HUES64 (cell line): ENCODE data around the gene BRSK2.

Experiments
- H3K27ac ChIP-seq: 2 replicates; pipeline ENCODE4 v1.7.0; 2013; ENCODE audit warnings: low read depth, low read length, inconsistent platforms
- H3K27me3 ChIP-seq: 2 replicates; pipeline ENCODE4 v1.6.1; 2013; ENCODE audit warnings: mild to moderate bottlenecking, low read length; ENCODE audit not compliant: insufficient read depth
- H3K36me3 ChIP-seq: 2 replicates; pipeline ENCODE4 v1.6.1; 2013; ENCODE audit warnings: mild to moderate bottlenecking, low read length; ENCODE audit not compliant: insufficient read depth
- H3K4me1 ChIP-seq: 2 replicates; pipeline ENCODE4 v1.6.1; 2013; ENCODE audit warnings: mild to moderate bottlenecking, low read length, moderate library complexity; ENCODE audit not compliant: insufficient read depth
- H3K4me3 ChIP-seq: 2 replicates; pipeline ENCODE4 v1.5.1; 2013; ENCODE audit warnings: mild to moderate bottlenecking, low read length, moderate library complexity
- H3K9ac ChIP-seq: 2 replicates; pipeline ENCODE4 v1.6.1; 2013; ENCODE audit warnings: mild to moderate bottlenecking, low read depth, low read length
- H3K9me3 ChIP-seq: 2 replicates; pipeline ENCODE4 v1.6.1; 2013; ENCODE audit warnings: low read depth, low read length; ENCODE audit not compliant: insufficient read depth
- WGBS: fragments of 150-250, 120-280 bp; methylation state at CpG from one replicate; pipeline ENCODE4 v1.1.7; 2013; ENCODE audit warnings: missing lambda C conversion rate; 5-methylcytosine and 5-hydroxymethylcytosine counted together

The BRSK2 gene

DNA sequence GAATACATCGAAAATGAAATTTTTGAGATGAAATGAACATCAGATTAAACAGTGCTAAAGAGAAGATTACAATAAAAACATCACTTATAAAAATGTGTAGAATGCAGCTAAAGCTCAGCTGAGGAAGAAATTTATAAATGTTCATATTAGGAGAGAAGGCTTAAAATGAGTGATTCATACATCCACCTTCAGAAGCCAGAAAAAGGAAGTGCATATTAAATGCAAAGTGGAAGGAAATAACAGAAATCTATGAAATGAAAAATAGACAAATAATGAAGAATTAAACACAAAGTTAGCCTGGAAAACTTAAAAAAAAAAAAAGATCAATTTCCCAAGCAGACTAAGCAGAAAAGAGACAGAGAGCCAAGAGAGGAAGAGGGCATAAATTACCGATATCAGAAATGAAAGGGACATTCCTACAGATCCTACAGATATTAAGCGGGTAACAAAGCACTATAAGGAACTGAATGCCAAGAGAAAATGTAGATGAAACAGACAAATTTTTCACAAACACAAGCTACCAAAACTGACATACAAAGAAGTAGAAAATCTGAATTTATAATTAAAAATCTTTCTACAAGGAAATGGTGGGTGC is 104.0 kb downstream of the BRSK2 start:
- Histone ChIP-seq H3K4me1 (peaks cover 7% of the 10 kb centered on the region; the same call in 1 of the 2 replicates), H3K36me3 (no peaks in the 10 kb centered on the region), H3K4me3 (no peak overlapping the region), H3K9ac (no peak overlapping the region), H3K27me3 (no peaks in the 10 kb centered on the region), H3K9me3 (0 out of 2 replicates have a peak, but pooled peaks cover 6% of the 10 kb centered on the region), H3K27ac (no peak overlapping the region)
- WGBS = 0% methylated on average over 1 of the region's 3 CpGs

DNA sequence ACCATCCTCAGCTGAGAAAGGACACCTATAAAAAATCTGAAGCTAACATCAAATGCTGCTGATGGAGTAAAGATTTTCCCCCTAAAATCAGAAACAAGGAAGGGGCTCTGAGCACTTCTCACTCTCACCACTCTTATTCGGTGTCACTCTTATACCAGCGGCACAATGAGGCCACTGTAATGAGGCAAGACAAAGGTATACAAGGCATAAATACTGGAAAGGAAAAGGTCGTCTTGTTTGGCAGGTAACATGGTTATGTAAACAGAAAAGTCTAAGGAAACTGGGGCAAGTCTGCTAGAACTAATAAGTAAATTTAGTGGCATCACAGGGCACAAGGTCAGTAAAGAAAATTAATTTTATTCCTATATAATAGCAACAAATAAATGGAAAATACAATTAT is 104.9 kb downstream of the BRSK2 start:
- H3K9me3 ChIP-seq = 0 out of 2 replicates have a peak, but pooled peaks cover 6% of the 10 kb centered on the region
- H3K27ac ChIP-seq = no peak overlapping the region
- H3K4me3 ChIP-seq = no peak overlapping the region
- H3K4me1 ChIP-seq = peaks cover 7% of the 10 kb centered on the region; the same call in 1 of the 2 replicates
- no peaks in the 10 kb centered on the region for H3K27me3 ChIP-seq
- WGBS = 80% methylated on average over 3 of the region's 3 CpGs
- H3K36me3 ChIP-seq = no peaks in the 10 kb centered on the region
- H3K9ac ChIP-seq = no peak overlapping the region

DNA sequence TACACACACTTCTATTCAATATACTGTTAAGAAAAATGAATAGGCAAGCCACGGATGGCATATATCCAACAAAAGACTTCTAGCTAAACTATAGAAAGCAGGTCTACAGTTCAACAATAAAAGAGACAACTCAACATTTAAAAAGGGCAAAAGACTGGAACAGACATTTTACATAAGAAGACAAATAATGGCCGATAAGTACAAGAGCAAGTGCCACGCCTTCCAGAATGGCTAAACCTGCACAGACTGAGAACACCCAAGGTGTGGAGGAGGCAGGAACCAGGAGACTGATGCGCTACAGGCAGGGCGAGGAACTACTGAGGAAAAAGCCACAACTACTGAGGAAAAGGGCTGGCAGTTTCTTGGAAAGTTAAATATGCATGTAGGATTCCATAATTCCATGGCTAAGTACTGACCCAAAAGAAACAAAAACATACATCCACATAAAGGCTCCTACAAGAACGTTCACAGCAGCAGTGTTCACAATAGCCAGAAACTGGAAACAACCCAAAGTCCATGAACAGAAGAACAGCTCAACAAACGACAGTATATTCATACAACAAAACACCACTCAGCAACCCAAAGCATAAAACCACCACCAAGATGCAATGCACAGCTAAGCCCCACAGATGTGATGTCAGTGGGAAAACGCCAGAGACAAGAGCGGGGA is 106.5 kb downstream of the BRSK2 start:
- 0 out of 2 replicates have a peak, but pooled peaks cover 6% of the 10 kb centered on the region for H3K9me3 ChIP-seq
- WGBS = 84% methylated on average over 9 of the region's 9 CpGs

GRCh38 chr11:1496761-1497095 is 107.0 kb downstream of the BRSK2 start:
- H3K9me3 ChIP-seq = 0 out of 2 replicates have a peak, but pooled peaks cover 6% of the 10 kb centered on the region
- no peak overlapping the region for H3K27ac ChIP-seq
- no peak overlapping the region for H3K4me3 ChIP-seq
- H3K4me1 ChIP-seq = peaks cover 7% of the 10 kb centered on the region; the same call in 1 of the 2 replicates
- 96% methylated on average over 2 of the region's 3 CpGs for WGBS
- no peaks in the 10 kb centered on the region for H3K27me3 ChIP-seq
- no peak overlapping the region for H3K9ac ChIP-seq
- H3K36me3 ChIP-seq = no peaks in the 10 kb centered on the region

More for the DNA sequence above, 106.5 kb downstream of the BRSK2 start:
- peaks cover 7% of the 10 kb centered on the region; the same call in 1 of the 2 replicates for H3K4me1 ChIP-seq
- no peak overlapping the region for H3K9ac ChIP-seq
- no peak overlapping the region for H3K27ac ChIP-seq
- no peaks in the 10 kb centered on the region for H3K27me3 ChIP-seq
- no peak overlapping the region for H3K4me3 ChIP-seq
- no peaks in the 10 kb centered on the region for H3K36me3 ChIP-seq

GRCh38 chr11:1497600-1497999 is 107.9 kb downstream of the BRSK2 start:
- Histone ChIP-seq H3K4me3 (no peak overlapping the region), H3K27ac (no peak overlapping the region), H3K36me3 (no peaks in the 10 kb centered on the region), H3K9me3 (0 out of 2 replicates have a peak, but pooled peaks cover 6% of the 10 kb centered on the region), H3K27me3 (no peaks in the 10 kb centered on the region), H3K9ac (no peak overlapping the region), H3K4me1 (peaks cover 7% of the 10 kb centered on the region; the same call in 1 of the 2 replicates)
- 94% methylated on average over 4 of the region's 5 CpGs for WGBS

DNA sequence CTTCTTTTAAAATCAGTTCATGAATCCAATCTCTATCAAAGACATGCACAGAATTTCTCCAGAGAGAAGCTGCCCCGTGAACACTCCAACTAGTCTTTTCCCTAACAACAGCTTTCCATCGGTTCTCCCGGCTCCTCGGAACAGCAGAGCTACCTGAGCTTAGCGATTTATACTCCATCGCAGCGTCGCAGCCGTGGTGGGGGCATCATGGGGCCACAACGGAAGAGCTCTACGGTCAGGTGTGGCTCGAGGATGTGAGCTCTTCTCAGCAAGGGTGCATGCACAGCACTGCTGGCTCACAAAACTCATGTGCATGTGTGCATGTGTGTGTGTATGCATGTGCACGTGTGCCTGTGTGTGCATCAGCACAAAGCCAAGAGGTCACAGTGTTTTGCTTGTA is 108.5 kb downstream of the BRSK2 start:
- Histone ChIP-seq H3K27me3 (no peaks in the 10 kb centered on the region), H3K27ac (no peak overlapping the region), H3K36me3 (no peaks in the 10 kb centered on the region), H3K9me3 (0 out of 2 replicates have a peak, but pooled peaks cover 6% of the 10 kb centered on the region), H3K4me1 (peaks cover 7% of the 10 kb centered on the region; the same call in 1 of the 2 replicates), H3K4me3 (no peak overlapping the region), H3K9ac (no peak overlapping the region)
- WGBS = 97% methylated on average over 13 of the region's 13 CpGs

- Histone ChIP-seq H3K27ac (no peak overlapping the region), H3K27me3 (no peaks in the 10 kb centered on the region), H3K9me3 (0 out of 2 replicates have a peak, but pooled peaks cover 6% of the 10 kb centered on the region), H3K4me3 (no peak overlapping the region), H3K9ac (no peak overlapping the region), H3K4me1 (peaks cover 7% of the 10 kb centered on the region; the same call in 1 of the 2 replicates), H3K36me3 (no peaks in the 10 kb centered on the region)
- WGBS = 96% methylated on average over 28 of the region's 28 CpGs
These were observed 109.6 kb downstream of the BRSK2 start for GRCh38 chr11:1499261-1499890.

DNA sequence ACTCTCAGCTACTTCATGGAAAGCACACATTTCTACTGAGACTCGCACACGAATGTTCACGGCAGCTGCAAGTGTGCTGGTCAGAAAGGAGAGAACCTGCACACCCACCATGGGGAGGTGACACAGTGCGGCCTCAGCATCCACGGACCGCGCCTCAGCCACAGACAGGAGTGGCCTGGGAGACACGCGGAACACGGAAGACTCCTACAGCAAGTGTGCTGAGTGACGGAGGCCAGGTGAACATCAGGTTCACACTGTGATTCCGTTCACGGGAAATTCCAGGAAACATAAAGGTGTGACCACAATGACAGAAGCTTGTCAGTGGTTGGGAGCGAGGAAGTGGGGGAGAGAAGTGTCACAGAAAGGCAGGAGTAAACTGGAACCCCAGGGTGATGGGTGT is 110.2 kb downstream of the BRSK2 start:
- H3K4me1 ChIP-seq = peaks cover 7% of the 10 kb centered on the region; the same call in 1 of the 2 replicates
- H3K9ac ChIP-seq = no peak overlapping the region
- WGBS = 83% methylated on average over 14 of the region's 14 CpGs
- no peaks in the 10 kb centered on the region for H3K27me3 ChIP-seq
- no peak overlapping the region for H3K4me3 ChIP-seq
- H3K9me3 ChIP-seq = 0 out of 2 replicates have a peak, but pooled peaks cover 6% of the 10 kb centered on the region
- H3K36me3 ChIP-seq = no peaks in the 10 kb centered on the region
- H3K27ac ChIP-seq = no peak overlapping the region

DNA sequence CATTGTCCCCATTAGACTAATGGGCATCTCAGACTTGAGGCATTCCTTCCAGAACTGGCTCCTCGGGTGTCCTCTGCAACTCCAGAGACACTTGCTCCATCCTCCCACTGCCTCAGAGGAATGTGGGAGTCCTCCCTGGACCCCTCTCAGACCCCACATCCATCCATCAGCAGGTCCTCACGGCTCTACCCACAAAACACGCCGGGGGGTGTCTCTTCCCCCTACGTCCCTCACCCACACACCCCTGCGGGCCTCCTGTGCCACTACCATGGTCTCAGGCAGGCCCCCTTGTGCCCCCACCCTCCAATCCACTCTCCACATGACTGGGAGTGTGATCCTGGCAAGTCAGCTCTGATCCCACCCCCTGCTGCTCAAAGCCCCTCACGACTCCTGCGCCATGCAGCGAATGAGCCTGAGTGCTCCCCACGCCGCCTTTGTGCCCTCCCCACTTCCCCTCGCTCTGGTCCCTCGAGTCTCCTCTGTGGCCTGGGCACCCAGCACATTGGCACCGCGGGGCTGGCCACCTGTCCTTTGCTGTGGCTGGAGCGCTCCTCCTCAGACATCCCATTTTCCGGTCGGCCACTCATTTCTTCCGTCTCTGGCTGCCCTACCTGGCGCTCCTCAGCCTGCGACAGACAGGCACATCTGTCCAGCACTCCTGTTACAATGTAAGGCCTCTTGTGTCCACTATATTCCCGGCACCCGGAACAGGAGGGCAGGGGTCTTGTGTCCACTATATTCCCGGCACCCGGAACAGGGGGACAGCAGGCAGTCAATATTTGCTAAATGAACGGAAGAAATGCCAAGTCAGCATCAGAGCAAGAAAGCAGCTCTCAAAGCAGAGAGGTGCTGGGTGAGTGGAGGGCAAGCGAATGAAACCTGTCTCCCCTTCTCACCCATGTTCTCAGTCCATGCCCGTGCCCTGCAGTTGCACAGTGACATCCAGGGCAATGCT is 111.0 kb downstream of the BRSK2 start:
- Histone ChIP-seq H3K4me3 (no peak overlapping the region), H3K27ac (no peak overlapping the region), H3K9ac (no peak overlapping the region), H3K4me1 (peaks cover 7% of the 10 kb centered on the region; the same call in 1 of the 2 replicates), H3K9me3 (0 out of 2 replicates have a peak, but pooled peaks cover 4% of the 10 kb centered on the region), H3K36me3 (no peaks in the 10 kb centered on the region), H3K27me3 (no peaks in the 10 kb centered on the region)
- 91% methylated on average over 28 of the region's 28 CpGs for WGBS

DNA sequence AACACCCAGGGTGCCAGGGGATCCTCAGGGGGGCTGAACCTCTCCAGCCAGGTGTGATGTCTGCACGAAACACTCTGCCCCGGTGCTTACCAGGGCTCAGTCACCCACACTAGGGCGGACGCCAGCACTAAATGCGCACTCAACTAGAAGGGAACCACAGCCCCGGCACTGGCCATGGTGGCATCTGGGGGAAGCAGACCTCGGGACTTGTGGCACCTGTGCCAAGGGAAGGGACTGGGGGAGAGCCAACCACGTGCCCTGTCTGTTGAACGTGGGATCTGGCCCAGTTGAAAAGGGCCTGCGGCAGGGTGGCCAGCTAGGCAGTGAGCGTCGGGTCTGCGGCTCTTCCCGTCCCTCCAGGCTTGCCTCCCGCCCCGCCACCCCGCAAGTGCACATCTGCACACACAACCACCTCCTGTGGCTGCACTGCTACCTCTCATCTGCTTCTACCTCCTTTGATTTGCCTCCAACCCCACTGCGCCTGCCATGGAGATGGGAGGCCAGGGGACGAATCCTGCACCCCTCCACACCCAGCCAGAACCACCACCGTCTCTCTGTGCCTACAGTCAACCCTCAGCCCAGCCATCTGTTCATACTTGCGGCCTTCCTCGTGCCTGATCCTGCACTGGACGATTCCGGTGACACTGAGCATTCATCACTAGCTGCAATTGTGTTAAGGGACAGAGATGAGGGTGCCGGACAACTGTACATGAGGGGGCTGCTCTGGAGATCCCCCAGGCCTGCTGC is 111.9 kb downstream of the BRSK2 start:
- peaks cover 7% of the 10 kb centered on the region; the same call in 1 of the 2 replicates for H3K4me1 ChIP-seq
- H3K36me3 ChIP-seq = no peaks in the 10 kb centered on the region
- no peak overlapping the region for H3K27ac ChIP-seq
- no peaks in the 10 kb centered on the region for H3K27me3 ChIP-seq
- H3K4me3 ChIP-seq = no peak overlapping the region
- 91% methylated on average over 25 of the region's 25 CpGs for WGBS
- no peaks in the 10 kb centered on the region for H3K9me3 ChIP-seq
- no peak overlapping the region for H3K9ac ChIP-seq
